GM19240 (cell line): ENCODE results near the gene IDE.

Experiments
- DNase-seq: peaks from one replicate; pipeline ENCODE4 v3.0.0; 2011; ENCODE audit warnings: low spot score; ENCODE audit not compliant: insufficient read length

The IDE gene

DNA sequence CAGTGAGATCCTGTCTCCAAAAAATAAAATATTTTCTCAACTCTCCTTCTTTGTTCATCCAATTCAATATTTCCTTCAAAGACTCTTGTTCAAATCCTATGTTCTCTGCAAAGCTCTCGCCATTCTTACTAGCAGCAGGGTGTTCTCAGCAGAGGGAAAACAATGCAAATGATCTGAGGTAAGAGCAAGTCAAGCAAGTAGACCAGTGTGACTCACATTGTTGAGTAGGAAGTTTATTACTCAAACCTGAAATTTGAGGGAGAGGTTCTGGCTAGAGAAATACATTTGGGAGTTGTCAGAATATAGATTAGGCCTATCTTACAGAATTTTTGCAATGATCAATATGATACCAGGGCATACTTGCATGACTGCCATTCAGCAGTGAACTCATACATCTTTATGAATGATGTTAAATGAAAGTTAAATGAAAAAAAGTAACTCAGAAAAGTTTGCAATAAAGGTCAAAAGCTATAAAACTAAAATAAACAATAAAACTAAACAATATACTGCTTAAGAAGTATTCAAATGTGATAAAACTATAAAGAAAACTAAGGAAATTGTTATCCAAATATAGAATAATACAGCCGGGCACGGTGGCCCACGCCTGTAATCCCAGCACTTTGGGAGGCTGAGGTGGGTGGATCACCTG, 5.8 kb downstream of the IDE start:
- DNase-seq = no peak

DNA sequence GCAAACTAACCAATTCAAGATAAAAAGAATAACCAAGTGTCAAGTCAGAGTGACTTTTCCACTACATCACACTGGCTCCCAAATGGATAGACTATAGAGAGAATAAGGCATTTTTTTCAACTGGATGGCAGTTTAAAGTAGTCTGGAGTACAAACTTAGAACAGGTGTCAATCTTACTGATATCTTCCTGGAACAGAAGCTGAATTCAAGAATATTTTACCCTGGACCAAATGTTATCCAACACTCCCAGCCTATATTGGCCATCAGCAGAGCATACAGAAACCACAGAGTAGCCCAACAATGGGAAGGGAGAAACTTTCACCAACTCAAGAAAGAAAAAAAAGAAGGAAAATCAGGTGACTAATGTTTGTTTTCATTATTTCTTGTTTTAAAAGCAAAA, 11.5 kb downstream of the IDE start:
- DNase-seq = no peak

DNA sequence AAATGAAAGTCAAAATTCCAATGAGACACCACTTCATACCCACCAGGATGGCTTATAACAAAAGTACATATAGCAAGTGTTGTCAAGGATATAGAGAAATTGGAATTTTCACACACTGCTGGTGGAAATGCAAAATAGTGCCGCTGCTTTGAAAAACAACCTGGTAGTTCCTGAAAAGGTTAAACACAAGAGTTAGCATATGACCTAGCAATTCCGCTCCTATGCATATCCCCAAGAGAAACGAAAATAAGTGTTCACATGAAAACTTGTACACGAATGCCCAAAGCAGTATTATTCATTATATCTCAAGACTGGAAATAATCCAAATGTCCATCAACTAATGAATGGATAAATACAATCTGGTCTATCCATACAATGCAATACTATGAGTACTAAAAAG, 14.8 kb downstream of the IDE start:
- no peak for DNase-seq

DNA sequence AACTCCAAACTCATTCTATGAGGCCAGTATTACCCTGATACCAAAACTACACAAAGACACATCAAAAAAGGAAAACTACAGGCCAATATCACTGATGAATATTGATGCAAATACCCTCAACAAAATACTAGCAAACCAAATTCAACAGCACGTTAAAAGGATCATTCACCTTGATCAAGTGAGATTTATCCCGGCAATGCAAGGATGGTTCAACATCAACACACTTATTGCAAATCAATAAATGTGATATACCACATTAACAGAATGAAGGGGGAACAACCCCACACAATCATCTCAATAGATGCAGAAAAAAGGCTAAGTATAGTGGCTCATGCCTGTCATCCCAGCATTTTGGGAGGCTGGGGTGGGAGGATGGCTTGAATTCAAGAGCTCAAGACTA, 19.9 kb downstream of the IDE start:
- no peak for DNase-seq

DNA sequence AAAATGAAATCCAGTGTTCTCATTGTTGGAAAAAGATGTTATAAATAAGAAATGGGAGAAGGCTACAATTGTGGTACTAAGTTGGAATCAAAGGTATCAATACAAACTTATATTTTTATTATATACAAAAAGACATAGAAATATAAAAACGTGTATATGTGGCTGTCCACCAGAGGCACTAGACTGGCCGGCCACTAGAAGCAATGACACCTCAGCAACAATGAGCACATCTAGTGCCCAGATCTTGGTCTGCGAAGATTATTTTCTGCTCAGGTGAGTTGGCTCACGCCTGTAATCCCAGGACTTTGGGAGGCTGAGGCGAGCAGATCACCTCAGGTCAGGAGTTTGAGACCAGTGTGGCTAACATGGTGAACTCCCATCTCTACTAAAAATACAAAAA, 21.6 kb downstream of the IDE start:
- DNase-seq = no peak

DNA sequence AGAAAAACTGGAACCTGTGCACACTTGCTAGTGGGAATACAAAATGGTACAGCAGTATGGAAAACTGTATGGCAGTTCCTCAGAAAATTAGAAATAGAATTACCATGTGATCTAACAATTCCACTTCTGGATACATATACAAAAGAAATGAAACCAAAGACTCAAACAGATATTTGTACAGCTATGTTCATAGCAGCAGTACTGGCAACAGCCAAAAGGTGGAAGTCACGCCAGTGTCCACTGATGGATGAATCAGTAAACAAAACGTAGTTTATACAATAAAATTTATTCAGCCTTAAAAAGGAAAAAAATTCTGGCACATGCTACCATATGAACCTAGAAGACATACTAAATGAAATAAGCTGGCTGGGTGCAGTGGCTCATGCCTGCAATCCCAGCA, 23.0 kb downstream of the IDE start:
- DNase-seq = no peak

DNA sequence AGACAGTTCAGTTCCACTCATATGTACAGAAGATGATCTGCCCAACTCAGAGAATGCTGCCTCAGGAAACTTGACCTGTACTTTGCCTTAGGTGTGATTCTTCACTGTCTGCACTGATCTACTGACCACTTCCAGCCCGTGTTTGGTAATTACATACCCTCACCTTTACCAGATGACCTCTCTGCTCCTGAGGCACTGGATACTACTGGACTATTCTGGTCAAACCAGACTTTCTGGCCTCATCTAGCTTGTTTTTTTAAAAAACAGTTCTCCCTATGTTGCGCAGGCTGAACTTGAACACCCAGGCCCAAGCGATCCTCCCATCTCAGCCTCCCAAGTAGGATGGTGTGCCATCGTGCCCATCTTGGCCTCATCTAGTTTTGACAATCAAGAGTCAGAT, 26.2 kb downstream of the IDE start:
- DNase-seq = no peak

DNA sequence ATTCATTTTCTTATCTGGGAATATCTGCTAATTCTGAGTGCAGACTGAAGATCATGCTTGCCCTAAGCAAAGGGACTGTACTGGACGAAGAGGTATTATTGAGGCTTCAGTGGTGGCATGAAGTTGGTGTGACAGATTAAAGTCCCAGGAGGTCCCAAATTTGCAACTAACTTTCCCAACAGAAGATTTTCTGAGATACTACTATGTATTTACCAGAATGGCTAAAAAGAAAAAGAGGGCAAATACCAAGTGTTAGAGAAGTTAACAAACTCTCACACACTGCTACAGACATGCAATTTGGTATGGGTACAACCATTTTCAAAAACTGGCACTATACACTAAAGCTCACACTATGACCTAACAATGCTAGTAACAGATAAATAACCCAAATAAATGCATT, 28.3 kb downstream of the IDE start:
- no peak for DNase-seq

DNA sequence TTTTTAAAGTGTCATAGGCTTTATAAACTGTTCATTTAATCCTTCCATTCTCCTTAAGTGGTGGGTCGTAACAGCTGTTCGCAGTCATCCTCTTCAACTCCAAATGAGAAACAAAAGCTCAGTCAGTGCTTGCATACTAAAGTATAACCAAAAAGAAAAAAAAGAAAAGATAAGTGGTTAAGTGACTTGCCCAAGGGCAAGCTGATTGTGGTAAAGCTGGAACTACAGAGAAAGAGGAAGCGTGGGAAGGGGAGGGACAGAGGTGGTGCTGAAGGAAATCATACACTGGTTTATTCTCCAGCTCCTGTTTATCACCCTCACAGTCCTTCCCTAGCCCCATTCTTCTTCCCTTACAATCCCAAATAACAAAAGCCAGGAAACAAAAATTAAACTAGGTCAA, 29.6 kb downstream of the IDE start:
- no peak for DNase-seq

DNA sequence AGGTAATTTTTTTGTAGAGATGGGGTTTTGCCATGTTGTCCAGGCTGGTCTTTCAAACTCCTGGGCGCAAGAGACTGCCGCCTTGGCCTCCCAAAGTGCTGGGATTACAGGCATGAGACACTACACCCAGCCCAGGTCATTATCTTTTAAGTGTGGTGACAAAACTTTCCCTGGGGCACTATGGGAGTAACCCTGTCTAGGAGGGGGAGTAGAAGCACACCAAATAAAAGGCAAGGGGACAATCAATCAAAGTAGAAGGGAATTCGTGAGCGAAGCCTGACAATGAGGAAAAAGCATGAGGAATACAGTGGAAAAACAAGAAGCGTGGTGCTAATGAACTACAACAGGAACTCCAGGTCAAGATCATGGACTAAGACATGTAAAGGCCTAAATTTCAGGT, 31.4 kb downstream of the IDE start:
- no peak for DNase-seq

DNA sequence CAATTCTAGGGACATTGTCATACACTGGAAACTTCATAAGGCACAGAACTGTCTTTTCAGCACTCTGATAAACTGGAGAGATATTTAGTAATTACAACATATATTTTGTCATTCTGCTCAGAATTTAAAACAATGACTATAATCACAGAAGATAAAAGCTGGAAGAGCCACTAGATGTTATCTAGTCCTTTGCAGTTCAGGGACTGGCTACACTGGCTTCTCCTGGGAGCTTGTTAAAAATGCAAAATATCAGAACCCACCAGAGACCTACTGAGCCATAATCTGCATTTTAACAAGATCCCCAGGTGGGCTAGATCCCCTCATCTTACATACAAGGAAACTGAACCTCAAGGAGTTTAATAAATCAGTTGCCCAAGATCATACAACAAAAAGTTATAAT, 32.3 kb downstream of the IDE start:
- no peak for DNase-seq

DNA sequence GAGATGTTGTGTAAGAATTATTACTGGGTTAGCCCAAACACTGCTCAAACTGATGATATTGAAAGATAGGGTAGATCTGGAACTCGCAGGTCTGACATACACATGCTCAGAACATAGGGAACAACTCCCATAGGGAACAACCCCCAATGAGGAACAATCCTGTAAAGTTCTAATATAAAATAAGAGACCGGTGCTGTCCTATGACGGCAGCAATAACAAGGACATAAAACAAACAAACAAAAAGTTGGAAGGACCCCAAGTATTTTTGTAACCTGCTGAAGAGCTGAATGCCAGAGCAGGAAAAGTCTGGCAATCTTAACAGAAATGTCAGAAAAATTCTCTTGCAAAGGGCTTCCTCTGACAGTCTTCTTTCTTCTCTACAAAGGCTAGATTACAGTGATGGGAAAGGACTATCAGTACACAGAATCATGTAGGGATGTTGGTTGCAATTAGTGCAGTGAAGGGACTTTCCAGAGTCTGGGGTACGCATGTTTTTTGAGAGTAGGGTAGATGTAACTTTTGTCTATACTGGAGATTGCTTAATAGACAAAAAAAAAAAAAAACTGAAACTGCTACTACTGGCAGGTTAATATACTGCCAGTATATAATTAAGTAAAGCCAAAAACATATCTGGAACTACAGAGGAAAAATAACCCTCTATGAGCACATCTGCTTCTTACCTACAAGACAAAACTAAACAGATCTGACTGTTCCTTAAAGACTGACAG, 35.5 kb downstream of the IDE start:
- no peak for DNase-seq

DNA sequence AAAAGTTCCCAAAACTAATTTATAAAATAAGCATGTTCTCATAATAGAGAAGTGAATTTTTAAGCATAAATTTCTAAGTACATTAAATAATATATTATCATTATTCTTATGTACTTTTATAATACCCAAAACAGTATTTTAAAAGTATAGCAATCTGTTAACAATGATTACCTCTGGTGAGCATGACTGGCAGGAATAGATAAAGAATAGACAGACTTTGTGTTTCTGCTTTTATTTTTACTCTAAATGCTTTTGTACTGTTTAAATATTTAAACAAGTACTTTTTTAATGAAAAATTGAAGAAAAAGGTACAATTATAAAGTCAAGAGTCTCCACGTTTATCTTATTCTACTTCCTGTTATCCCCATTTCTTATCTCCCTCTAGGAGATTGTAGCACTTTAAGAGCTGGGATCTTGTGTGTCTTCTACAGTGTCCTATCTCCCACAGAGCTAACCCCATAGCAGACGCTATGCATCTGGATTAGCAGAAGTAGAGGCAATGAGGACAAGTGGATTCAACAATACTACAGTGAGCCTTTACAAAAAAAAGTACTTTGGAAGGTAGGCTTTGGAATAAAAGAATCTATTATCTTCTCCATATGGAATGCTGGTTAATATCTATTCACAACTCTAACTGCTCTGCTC, 42.9 kb downstream of the IDE start:
- no peak for DNase-seq

DNA sequence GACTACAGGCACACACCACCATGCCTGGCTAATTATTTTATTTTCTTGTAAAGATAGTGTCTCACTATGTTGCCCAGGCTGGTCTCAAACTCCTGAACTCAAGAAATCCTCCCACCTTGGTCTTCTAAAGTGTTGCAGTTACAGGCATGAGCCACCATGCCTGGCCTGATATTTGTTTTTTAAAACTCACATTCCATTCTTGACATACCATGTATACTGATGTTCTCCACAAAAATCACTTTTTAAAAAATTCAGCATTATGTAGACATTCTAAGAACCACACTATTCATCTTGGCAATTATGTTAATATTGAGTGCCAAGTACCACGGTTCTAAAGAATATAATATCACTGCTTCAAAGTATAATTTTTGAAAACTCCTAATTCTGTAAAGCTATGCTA, 43.5 kb downstream of the IDE start:
- no peak for DNase-seq

DNA sequence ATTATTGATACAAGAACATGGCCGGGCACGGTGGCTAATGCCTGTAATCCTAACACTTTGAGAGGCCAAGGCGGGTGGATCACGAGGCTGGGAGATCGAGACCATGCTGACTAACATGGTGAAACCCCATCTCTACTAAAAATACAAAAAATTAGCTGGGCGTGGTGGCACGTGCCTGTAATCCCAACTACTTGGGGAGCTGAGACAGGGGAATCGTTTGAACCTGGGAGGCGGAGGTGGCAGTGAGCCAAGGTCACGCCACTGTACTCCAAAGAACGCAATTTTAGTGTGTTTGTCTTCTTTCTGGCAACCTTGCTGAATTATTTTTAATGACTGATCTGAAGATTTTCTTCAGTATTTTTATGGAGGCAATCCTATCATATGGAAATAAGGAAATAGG, 46.2 kb downstream of the IDE start:
- no peak for DNase-seq

DNA sequence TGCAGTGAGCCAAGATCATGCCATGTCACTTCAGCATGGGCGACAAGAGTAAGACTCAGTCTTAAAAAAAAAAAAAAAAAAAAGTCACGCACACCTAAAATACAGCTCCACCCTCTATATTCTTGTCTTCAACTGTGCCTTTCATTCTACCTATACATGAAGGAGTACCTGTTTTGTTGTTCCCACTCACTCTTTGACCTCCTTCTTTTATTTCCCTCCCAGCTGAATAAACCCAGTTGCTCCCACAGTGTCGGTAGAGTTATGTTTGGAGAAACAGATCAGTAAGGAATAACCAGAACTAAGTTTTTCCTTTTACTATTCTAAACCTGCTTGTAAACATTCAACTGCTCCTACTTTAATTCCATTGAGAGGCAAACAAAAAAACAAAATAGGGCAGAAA, 50.3 kb downstream of the IDE start:
- DNase-seq = no peak

DNA sequence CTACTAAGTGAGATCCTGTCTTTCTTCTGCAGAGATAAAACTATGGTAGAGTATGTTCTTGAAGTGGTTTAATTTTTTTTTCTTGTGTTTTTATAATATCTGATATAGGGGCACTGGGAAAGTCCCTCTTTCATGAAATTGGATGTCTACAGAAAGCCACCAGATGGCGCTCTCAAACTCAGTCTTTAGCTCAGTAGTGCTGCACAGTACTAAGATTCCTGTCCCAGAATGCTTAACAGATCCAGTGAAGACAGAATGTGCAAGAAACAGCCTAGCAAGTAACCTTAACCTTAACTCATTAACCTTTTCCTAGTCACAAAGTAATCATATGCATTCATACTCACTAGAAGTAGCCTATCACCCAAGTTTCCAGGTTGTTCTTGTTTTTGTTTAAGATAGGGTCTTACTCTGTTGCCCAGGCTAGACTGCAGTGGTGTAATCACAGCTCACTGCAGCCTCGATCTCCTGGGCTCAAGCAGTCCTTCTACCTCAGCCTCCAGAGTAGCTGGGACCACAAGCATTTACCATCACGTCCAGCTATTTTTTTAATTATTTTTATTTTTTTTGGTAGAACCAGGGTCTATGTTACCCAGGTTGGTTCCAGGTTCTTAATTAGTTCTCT, 56.7 kb downstream of the IDE start:
- DNase-seq = peak; percentile 3

DNA sequence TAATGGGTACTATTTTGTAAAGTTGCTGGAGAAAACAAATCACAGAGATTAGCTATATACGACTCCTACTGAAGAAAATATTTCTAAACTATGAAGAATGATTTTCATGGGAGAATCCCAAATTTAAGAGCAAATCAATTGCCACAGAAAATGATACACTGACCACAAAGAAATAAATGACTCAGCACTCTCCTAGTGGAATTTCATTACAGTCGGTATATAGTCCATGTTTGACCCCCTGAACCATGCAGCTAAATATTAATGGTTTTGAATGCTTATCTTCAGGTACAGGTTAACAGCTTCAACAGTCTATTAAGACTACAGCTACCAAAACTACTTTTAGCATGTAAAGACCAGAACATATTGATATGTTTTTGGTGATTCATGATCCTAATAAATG, 65.0 kb downstream of the IDE start:
- no peak for DNase-seq

DNA sequence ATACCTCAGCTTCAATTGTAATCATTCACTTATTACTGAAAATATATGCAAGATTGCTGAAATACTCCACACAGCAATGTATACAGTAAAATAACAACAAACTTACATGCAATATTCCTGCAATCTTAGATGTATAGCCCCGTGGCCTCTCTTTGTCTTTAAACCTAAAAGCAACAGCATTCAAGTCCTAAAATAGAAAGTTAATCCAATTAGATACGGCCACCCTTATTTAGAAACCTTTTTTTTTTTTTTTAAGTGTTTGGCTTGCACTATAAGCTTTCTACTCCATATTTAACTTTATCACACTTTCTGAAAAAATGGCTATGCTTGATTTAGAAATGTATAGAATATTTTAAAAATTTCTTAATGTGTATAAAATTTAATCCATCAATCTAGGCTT, 67.6 kb downstream of the IDE start:
- no peak for DNase-seq

DNA sequence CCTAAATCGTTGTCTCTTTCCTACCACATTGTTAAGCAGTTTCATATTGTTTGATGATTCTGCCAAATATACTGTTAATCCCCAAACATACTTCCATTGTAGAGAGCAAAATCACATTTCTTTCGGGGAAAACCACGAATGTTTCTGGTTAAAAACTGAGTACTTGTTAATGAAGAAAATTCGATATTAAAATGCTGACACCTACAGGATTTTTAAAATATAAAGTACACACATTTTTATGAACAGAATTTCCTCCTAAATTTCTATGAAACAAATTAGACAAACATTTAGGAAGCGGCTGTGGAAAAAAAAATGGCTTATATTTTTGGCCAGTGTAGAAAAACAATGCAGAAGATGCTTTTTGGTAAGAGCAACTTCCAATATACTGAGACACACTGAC, 68.8 kb downstream of the IDE start:
- no peak for DNase-seq

DNA sequence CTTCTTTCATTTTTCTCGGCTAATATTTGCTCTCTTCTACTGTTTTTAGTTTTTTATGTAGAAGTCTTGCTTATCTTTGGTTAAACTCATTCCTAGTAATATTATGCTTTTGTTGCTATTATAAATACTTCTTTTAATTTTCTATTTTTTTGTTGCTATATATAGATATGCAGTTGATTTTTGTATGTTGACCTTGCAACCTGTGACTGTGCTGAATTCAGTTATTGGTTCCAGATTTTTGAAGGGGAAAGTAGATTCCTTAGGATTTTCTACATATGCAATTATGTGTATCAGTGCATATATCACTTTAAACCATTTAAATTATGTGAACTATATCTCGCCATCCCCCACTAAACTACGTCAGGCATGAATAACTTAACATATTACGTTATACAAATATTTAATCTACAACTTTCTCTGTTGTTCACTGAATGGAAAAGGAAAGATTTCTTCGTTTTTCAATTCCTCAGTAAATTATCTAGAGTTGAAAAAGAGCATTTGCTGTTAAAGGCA, 71.5 kb downstream of the IDE start:
- DNase-seq = no peak

DNA sequence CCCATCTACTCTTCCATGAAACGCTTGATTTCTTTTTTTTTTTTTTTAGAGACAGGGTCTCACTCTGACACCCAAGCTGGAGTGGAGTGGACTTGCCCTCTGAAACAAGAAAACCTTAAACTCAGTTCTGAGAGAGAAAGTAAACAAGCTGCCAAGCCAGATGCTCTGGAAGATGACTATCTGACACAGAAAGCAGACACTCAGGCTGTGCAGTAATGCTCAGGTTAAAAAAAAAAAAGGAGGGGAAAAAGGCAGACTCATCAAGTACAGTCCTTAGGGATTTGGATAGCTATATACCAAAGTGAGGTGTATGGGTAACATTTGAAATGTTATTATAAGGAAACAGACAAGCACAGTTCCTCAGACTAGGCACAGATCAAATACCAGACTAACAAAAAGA, 80.5 kb downstream of the IDE start:
- no peak for DNase-seq
